Embryonic facial prominence (tissue), 1 donor: Measurements from ENCODE around the gene C16orf96.

Experiments used
- DNase-seq: peaks from one replicate; pipeline ENCODE4 v3.0.0-alpha.2; 2016; ENCODE audit errors: extremely low spot score

Gene C16orf96

GRCh38 chr16:4556112-4556511 lies at the start of gene C16orf96:
Gene C16orf96, plus strand, starts transcription at chr16:4556340. Its CDS starts 150 bp downstream, at chr16:4556490.
- DNase-seq = no peak

GRCh38 chr16:4506450-4506849 lies 49.7 kb upstream of the C16orf96 start:
- DNase-seq = no peak

- DNase-seq = no peak
These were observed 48.4 kb upstream of the C16orf96 start for GRCh38 chr16:4507588-4508345.

GRCh38 chr16:4508806-4509205 lies 47.3 kb upstream of the C16orf96 start:
- DNase-seq = no peak

- no peak for DNase-seq
These were observed 46.7 kb upstream of the C16orf96 start for GRCh38 chr16:4509420-4509819.

- no peak for DNase-seq
These were observed 46.0 kb upstream of the C16orf96 start for GRCh38 chr16:4510131-4510530.

- DNase-seq = no peak
These were observed 45.3 kb upstream of the C16orf96 start for GRCh38 chr16:4510747-4511426.

- no peak for DNase-seq
These were observed 44.6 kb upstream of the C16orf96 start for GRCh38 chr16:4511441-4512082.

- no peak for DNase-seq
These were observed 43.7 kb upstream of the C16orf96 start for GRCh38 chr16:4512473-4512872.

GRCh38 chr16:4513086-4513860 lies 42.9 kb upstream of the C16orf96 start:
- DNase-seq = no peak

GRCh38 chr16:4513881-4514280 lies 42.3 kb upstream of the C16orf96 start:
- DNase-seq = no peak

- no peak for DNase-seq
These were observed 41.5 kb upstream of the C16orf96 start for GRCh38 chr16:4514606-4515005.

GRCh38 chr16:4515611-4516233 lies 40.4 kb upstream of the C16orf96 start:
- no peak for DNase-seq

- no peak for DNase-seq
These were observed 38.1 kb upstream of the C16orf96 start for GRCh38 chr16:4517812-4518680.

- DNase-seq = no peak
These were observed 36.7 kb upstream of the C16orf96 start for GRCh38 chr16:4519274-4520058.

GRCh38 chr16:4520913-4521312 lies 35.2 kb upstream of the C16orf96 start:
- DNase-seq = no peak

- DNase-seq = no peak
These were observed 34.0 kb upstream of the C16orf96 start for GRCh38 chr16:4522051-4522581.

- DNase-seq = no peak
These were observed 32.5 kb upstream of the C16orf96 start for GRCh38 chr16:4523686-4524085.

GRCh38 chr16:4524571-4524970 lies 31.6 kb upstream of the C16orf96 start:
- DNase-seq = no peak

- no peak for DNase-seq
These were observed 31.1 kb upstream of the C16orf96 start for GRCh38 chr16:4525069-4525468.
